ENCODE data around the gene ING1. TPM values are rescaled to one million over a fixed set of nuclear protein-coding genes. Genes with fewer than 3 reads are reported as not detected.

Gene ING1
- total RNA-seq, 1 donor from 2014 or later: 18.0 TPM

DNA sequence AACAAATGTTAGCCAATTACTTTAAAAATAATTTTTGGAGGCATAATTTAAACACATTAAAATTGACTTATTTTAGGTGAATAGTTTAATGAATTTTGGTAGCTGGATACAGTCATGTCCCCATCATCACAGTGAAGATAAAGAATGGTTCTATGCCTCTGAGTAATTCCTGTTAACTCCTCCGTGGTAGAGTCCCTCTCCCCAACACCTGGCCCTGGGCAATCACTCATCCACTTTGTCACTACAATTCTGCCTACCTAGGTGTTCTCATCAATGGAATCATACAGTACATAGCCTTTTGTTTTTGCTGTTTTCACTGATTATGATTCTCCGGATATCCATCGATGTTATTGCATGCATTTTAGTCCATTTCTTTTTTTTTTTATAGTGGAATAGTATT lies 55.6 kb downstream of the ING1 start:
- peaks cover 13% of the 10 kb centered on the region for H3K27me3 Mint-ChIP-seq
- TF ChIP-seq, protein P1, sequence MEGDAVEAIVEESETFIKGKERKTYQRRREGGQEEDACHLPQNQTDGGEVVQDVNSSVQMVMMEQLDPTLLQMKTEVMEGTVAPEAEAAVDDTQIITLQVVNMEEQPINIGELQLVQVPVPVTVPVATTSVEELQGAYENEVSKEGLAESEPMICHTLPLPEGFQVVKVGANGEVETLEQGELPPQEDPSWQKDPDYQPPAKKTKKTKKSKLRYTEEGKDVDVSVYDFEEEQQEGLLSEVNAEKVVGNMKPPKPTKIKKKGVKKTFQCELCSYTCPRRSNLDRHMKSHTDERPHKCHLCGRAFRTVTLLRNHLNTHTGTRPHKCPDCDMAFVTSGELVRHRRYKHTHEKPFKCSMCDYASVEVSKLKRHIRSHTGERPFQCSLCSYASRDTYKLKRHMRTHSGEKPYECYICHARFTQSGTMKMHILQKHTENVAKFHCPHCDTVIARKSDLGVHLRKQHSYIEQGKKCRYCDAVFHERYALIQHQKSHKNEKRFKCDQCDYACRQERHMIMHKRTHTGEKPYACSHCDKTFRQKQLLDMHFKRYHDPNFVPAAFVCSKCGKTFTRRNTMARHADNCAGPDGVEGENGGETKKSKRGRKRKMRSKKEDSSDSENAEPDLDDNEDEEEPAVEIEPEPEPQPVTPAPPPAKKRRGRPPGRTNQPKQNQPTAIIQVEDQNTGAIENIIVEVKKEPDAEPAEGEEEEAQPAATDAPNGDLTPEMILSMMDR (conservative IDR thresholded peaks at IDR 0.05): no peak
- DNase-seq (ENCODE audit: extremely low spot score, unreplicated experiment): no peak
- H3K36me3 Mint-ChIP-seq: no peaks in the 10 kb centered on the region
- no peaks in the 10 kb centered on the region for H3K4me1 Mint-ChIP-seq (ENCODE audit: unreplicated experiment)
- H3K9me3 Mint-ChIP-seq: peaks cover 7% of the 10 kb centered on the region
- no peak overlapping the region for H3K4me3 Mint-ChIP-seq
- H3K27ac Mint-ChIP-seq: no peak overlapping the region

DNA sequence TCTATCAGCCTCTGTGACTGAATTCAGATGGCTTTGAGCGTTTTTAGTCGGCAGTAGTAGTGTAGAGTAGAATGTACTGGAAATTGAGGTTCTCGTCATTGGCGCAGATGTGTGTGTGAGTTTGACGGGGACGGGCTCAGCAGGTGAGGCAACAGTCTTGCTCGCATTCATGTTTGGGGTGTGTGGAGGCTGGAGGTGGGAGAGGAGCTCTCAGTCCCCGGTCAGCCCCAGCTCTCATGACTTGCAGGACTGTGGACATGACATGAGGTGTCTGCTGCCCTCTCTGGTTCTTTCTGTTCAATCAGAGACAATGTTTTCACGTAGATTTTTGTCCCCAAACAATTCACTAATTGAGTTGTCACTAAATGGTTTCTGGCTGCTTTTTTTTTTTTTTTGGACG lies 57.2 kb downstream of the ING1 start:
- Mint-ChIP-seq H3K27ac (no peak overlapping the region), H3K9me3 (peaks cover 3% of the 10 kb centered on the region), H3K4me3 (no peak overlapping the region), H3K4me1 (ENCODE audit: unreplicated experiment) (no peaks in the 10 kb centered on the region), H3K36me3 (no peaks in the 10 kb centered on the region), H3K27me3 (peaks cover 13% of the 10 kb centered on the region)
- no peak for DNase-seq (ENCODE audit: extremely low spot score, unreplicated experiment)
- TF ChIP-seq, protein P1 (conservative IDR thresholded peaks at IDR 0.05): no peak

DNA sequence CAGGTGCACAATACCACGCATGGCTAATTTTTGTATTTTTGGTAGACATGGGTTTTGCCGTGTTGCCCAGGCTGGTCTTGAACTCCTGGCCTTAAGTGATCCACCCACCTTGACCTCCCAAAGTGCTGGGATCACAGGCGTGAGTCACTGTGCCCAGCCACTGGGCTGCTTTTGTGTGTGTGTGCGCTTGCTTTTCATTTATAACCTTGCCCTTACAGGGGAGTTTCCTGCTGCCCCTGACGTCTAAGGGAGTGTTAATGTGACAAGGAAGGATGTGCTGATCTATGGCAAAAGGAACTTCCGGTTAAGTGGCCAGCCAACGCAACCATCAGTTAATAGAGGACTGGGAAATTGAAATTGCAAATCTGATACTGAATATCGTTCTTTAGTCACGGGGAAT lies 57.7 kb downstream of the ING1 start:
- DNase-seq (ENCODE audit: extremely low spot score, unreplicated experiment): no peak
- Mint-ChIP-seq H3K9me3 (no peaks in the 10 kb centered on the region), H3K4me3 (no peak overlapping the region), H3K4me1 (ENCODE audit: unreplicated experiment) (no peaks in the 10 kb centered on the region), H3K27me3 (peaks cover 9% of the 10 kb centered on the region), H3K36me3 (no peaks in the 10 kb centered on the region), H3K27ac (no peak overlapping the region)
- TF ChIP-seq, protein P1 (conservative IDR thresholded peaks at IDR 0.05): no peak

DNA sequence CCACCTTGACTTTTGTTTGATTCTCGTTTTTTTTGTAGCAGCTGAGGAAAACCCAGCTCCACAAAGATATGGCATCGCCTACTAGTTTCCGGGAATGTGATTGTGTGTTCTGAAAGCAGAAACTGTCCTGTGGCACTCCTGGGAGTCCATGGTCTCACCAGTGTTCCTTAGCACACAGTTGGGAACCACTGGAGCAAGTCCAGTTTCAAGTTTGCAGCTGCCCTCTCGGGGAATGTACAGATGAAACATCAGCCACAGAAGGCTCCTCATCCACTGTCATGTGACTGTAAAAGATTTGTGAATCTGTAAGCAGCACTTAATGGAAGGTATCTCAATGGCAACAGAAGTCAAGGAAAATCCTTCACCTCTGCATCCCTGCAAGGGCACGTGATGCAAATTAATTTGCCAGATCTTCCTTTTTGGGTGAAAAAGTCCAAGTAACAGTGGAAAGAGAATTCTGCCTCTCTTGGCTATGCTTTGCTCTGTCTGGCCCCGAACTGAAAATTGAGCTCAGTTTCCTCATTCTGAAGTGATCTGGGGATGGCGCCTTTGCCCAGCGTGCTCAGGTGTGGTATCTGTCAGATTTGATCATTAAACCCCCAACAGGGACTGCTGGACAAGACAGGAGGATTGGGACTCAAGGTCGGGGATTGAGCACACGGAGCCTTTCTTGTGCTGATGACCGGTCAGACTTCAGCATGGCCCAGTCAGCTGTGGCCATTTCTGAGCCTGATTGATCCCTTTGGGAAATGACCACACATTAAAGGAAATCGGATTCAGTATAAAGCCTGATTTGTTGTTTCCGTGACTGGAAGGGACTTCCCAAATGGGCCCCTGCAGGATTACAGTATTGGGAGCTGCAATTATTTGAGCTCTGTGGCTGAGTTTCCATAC lies 58.8 kb downstream of the ING1 start:
- no peaks in the 10 kb centered on the region for H3K9me3 Mint-ChIP-seq
- TF ChIP-seq, protein P1 (conservative IDR thresholded peaks at IDR 0.05): no peak
- H3K27me3 Mint-ChIP-seq: peaks cover 8% of the 10 kb centered on the region
- no peak overlapping the region for H3K27ac Mint-ChIP-seq
- H3K36me3 Mint-ChIP-seq: no peaks in the 10 kb centered on the region
- H3K4me1 Mint-ChIP-seq (ENCODE audit: unreplicated experiment): no peaks in the 10 kb centered on the region
- H3K4me3 Mint-ChIP-seq: no peak overlapping the region
- no peak for DNase-seq (ENCODE audit: extremely low spot score, unreplicated experiment)

Other genes with a start within 250 kb of the ING1 start
- 6.4 and 9.1 TPM in 2 replicates for gene RAB20, start 152.0 kb upstream of the ING1 start, total RNA-seq (ENCODE audit: low replicate concordance)
- 38.8 and 39.5 TPM in 2 replicates for gene NAXD, start 98.2 kb upstream of the ING1 start, total RNA-seq (ENCODE audit: low replicate concordance)
- 62.0 and 73.4 TPM in 2 replicates for gene CARS2, start 7.6 kb upstream of the ING1 start, total RNA-seq (ENCODE audit: low replicate concordance)
- 87.9 and 142 TPM in 2 replicates for gene ANKRD10, start 201.4 kb downstream of the ING1 start, total RNA-seq (ENCODE audit: low replicate concordance)

Data from type B pancreatic cell (in vitro differentiated cells).